EL (cell line): ENCODE measurements around the gene AP2B1.
"Not testable (repeated sequence)": the region's sequence is repeated elsewhere in the genome, so short reads cannot be mapped to it uniquely, and the experiment has no call there.

Experiments
- DNase-seq: peaks from one replicate; pipeline ENCODE4 v3.0.0-alpha.2; 2016

The AP2B1 gene

DNA sequence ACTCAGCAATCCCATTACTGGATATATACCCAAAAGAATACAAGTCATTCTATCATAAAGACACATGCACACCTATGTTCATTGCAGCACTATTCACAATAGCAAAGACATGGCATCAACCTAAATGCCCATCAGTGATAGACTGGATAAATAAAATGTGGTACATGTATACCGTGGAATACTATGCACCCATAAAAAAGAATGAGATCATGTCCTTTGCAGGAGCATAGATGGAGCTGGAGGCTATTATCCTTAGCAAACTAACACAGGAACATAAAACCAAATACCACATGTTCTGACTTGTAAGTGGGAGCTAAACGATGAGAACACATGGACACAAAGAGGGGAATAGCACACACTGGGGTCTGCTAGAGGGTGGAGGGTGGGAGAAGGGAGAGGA, 116.2 kb downstream of the AP2B1 start:
- not testable (repeated sequence) for DNase-seq

DNA sequence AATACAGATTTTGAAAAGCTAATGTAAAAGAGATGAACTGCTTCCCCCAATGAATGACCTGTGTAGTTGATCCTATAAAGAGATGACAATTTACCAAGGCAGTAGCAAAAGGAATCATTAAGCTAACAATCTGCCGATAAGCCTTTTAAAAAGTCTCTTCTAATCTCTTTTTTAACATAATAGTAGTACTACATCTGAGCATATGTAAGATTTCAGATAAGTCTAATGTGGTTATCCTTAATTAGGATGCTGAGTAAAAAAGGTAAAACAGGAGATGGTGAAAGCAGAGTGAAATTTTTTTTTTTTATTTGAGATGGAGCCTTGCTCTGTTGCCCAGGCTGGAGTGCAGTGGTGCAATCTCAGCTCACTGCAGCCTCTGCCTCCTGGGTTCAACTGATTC, 118.1 kb downstream of the AP2B1 start:
- no peak for DNase-seq

DNA sequence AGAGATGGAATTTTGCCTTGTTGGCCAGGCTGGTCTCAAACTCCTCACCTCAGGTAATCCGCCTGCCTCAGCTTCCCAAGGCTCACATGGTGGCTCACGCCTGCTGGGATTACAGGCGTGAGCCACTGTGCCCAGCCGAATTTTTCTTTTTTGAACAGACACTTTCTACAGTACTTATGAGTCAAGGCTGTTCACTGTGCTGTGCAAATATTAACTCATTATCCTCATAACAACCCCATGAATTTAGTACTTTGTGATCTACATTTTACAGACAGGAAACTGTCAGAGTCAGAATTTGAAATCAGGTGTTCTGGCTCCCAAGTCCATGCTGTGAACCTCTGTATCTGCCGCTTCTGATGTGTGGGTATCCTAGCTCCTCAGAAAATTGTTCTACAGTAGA, 118.6 kb downstream of the AP2B1 start:
- DNase-seq: no peak

DNA sequence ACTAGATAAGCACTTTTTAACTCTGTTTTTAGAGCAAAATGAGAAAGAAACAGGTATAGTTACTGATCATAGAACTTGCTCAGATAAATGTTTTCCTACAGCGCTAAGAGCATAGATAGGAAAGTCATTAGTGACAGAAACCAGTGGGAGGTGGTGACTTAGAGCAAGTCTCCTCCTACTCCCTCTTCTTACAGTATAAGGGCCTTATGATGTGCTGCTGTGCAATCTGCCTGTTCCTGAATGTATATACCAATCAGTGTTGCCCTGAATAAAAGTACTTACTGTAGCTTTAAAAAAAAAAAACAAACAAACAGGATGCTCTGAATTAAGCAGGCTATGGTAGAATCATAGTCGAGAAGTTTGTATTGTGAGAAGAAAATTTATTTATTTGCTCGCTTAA, 121.0 kb downstream of the AP2B1 start:
- DNase-seq: no peak

DNA sequence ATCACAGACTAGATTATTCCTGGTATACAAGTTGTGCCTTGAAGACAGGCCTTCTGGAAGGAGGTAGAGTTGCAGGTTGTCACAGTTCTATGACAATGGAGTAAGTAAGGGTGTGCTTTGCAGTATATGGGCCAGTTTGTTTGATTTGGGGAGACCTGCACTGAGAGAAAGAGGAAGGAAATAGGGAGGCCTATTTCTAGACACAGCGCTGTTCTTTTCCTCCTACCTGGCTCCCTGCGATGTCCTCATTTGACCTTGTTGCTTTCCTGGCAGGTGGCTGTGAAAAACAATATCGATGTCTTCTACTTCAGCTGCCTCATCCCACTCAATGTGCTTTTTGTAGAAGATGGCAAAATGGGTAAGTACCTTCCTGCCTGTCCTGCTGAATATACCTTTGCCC, 121.8 kb downstream of the AP2B1 start:
- DNase-seq: no peak

DNA sequence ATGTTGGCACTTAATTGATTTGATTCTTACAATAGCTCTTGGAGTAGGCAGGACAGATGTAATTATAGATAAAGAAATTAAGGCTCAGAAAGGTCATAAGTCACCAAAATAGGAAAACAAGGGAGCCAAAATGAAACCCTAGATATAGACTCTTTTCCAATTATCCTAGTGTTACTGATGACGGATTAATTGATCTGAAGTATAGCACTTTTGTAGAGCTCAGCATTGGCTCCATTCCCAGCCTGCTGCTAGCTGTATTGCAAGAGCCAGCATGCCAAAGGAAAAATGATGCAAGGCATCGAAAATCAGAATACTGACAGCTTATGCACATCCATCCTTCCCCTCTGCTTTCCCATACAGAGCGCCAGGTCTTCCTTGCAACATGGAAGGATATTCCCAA, 122.8 kb downstream of the AP2B1 start:
- no peak for DNase-seq

DNA sequence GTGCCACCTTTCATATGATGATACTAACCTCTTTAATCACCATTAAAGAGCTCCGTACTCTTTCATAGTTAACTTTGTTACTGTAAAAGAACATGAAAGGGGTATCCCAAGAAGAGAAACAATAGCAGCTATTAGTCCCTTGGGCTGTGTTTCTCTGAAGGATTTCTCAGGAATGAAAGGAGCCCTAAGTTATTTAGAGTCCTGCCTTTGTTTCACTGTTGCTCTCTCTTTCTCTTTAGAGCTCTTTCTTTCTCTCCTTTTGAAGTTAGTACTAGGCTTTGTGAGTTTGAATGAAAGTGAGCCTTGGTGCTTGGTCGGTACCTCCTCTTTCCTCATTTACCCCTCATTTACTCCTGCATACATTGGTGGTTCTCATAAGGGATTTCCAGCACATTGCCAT, 123.8 kb downstream of the AP2B1 start:
- DNase-seq: no peak

DNA sequence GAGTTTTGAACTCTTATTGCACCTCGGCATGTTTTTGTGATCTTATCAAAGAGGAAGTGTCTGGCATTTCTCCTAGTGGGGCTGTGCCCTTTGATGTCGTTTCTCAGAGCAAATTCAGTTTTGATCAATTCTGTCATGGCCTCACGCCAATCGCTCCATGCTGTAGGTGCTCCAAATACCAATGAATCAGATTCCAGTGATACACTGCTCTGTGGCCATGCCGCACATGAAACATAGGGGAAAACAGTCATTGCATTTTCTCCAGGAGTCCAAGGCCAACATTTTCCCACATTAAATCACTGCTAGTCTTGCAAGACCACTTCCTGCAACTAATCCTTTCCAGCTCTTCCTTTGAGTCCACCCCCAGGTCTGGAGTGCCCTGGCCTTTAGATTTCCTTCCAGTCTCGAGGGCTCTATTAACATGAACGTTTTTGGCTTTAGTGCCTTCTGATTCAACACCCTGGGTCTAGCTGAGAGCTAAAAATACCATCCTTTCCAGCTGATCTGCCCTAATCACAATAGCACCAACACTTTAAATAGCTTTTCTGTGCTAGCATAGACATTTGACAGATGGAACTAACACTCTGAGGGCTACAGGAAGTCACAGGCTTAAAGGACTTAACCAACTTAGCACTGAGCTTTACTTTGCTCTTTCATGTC, 126.1 kb downstream of the AP2B1 start:
- peak; percentile 92 for DNase-seq

DNA sequence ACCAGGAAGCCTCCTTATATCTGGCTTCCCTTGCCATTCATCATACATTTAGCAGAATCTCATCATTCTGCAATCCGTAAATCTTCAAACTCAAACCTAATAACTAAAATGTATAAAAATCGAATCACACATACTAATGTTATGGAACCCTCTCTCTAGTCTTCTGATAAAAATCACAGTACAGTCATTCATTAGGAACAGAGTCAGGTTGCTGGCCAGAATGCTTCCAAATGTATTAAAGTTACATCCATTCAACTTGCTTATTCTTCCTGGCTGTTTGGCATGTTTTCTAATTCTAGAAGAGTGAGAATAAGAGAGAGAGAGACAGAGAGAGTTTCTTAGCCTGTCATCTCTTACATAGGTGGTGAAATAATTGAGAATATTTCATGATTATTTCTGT, 127.9 kb downstream of the AP2B1 start:
- no peak for DNase-seq

DNA sequence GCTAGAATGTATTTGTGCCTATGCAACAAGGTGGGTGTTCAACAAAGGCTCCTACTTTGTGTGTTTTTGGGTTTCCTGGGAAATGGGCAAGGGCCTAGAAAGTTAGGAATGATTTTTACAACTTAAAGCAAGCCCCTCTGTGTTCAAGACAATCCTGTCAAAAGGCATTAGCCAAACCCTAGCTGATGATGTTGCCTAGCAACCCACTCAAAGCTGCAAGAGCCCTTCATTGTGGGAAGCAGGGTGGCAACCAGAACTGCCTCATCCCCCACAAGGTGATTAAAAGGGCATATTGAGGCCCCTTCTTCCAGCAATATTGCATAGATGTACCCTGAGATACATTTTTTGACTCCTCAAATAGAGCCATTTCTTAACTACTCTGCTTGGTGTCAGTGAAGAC, 128.3 kb downstream of the AP2B1 start:
- no peak for DNase-seq

DNA sequence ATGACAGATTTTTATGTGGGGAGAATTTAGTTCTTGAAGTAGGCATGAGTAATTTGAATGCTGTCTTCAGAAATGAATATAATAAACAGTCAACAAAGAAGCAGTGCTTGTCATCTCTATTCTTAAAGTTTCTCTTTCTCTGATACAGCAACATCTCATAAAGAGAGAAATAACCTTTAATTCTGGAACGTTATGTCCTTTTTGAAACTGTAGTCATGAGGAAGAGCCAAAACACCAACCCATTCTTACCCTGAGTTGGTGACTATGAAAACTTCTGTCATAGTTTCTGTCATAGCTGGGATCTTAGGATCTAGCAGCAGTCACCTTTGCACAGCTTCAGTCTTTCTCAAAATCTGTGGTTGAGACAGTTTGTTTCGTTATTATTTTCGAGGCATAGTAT, 129.1 kb downstream of the AP2B1 start:
- DNase-seq: no peak

DNA sequence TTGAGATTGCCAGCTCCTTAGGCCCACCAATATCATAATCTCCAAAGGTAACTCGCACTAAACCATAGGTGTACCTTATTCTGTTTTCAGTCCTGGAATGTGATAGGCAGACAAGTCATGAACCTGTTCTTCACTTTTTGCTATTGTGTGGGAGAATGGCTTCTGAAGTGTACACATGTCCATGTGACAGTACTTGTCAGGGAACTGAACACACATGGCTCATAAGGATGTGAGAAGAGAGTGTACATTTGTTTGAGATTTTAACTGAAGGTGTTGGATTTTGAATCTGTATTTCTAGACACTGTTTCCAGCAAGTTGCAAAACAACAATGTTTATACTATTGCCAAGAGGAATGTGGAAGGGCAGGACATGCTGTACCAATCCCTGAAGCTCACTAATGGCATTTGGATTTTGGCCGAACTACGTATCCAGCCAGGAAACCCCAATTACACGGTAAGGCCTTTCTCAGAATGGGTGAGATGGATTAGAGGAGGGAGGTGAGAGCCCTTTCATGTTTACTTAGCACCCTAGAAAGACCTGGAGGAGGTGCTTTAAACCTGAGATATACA, 129.9 kb downstream of the AP2B1 start:
- no peak for DNase-seq

DNA sequence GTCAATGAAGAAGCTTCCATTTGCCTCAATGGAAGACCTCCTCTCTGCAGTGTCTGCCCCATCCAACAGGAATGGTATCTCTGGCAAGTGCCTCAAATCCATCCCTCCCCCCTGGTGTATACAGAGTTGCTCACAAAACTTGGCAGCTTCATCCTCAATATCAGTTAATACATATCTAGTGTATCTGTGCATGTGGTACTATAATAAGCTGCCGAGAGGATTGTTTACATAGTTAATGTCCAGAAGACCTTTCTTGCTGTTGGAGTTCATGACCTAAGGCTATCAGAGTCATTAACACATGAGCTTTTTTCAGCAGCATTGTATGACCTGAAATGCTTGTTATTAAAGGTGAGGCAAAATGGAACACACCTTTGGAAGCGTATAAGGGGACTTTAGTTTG, 130.4 kb downstream of the AP2B1 start:
- no peak for DNase-seq

DNA sequence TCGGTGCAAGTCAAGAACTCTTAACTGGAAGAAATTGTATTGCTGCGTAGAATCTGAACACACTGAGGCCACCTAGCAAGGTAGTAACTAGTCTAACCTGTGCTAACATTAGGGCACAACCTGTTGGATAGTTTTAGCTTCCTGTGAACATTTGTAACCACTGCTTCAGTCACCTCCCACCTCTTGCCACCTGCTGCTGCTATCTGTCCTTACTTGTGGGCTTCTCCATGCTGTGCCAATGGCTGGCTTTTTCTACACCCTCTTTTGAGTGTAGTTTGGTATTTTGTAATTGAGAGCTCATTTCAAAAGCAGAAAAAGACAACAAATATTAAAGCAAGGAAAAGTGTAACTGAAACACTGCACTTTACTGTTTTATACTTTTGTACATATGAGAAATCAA, 136.6 kb downstream of the AP2B1 start:
- no peak for DNase-seq

DNA sequence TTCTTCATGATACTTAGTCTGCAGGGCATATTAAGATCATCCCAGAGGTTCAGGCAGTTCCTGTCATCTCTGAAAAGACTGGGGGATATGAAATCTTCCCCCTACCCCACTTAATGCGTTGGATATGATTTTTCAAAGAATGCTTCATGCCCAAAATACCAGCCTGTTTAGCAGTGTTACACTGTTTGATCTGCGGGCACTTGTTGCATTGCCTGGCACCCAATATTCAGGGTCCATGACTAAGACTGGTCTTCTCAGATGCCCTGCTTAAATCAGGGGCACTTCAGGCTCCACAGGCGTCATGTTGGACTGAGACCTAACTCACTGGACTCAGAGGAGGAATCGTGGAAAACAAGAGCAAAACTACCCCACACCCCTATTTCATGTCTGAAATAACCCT, 137.9 kb downstream of the AP2B1 start:
- no peak for DNase-seq

DNA sequence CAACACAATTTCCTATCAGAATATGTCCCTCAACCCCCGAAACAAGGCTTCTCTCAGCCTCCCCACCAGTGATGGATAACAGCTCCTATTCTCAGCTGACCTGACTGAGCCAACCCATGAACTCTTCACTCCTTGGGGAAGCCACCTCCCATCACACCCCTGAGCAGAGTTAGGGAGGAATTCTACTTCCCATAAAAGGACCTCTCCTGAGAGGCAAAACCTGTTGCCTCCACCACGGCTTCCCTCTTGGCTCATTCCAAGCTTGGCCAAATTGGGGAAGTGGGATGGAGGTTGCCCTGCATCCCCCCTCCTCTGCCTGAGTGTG, 138.6 kb downstream of the AP2B1 start:
- no peak for DNase-seq

DNA sequence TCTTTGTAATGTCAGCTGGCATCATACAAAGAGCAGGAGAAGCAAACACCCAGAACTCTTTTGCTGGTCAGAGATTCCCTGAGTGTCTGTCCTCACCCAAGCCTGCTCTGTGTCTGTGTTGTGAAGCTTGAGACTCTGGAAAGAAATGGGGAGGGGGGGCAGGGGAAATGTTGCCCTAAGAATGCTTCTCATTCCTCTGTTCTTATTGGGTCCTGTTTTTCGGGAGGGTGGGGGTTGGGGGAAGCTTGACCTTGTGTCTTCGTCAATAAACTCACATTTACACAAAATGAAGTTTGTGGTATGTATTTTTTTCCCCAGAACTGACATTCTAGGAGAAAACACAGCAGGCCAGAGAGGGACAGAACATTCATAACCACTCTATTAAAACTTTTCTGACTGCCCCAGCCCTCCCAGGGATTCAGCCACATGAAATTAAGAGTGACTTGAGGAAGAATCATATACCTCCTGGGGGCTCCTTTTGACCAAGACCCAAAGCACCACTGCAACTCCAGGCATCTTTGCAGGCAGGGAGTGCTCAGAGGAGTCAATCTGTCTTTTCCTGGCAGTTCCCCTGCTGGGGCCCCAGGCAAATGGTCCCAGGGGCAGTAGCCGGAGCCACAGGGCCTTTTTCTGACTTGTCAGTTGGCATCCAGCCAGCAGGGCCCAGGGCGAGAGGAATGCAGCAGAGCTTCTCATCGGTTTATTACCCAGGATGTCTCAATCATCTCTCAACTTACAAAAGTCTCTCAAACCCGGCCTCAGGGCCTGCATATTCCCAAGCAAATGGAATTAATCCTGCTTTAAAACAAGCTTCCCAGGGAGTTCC, 139.2 kb downstream of the AP2B1 start:
- peak; percentile 96 for DNase-seq

DNA sequence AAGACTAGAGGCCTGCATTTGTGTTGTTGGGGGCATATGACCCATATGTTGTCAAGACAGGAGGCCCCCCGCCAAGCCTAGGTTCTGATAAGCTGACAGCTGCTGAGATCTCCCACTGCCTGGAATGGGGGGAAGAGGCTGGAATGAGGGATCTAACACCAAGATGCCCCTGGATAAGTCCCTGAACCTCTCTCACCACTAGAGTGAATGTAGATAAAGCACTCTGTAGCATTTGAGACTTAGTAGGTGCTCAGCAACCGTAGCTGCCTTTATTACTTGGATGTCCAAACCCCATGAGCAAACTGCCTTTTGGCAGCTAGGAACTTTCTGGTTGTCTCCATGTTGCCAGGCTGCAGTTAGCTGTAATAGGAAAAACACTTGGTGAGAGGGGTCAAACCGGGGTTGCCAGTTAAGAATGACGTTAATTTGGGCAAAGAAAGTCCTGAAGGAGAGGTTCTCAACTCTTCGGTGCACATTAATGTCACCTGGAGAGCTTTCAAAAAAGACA, 139.9 kb downstream of the AP2B1 start:
- DNase-seq: no peak

DNA sequence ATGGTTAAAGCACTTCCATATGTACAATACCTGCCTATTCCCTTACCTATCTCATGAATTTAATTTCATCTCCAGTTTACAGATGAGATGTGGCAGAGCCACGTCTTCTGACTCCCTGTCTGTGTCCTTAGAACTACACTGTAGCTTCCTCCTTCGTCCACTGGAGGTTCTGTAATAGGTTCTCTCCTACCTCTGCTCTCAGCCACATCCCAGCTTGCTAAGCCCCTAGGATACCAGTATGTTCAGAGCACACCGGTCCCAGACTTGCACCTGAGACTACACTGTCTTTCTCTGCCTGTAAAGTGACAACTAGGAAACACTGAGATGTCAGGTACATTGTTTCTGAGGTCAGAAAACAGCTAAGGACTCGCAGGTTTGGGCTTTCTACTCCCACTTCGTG, 140.5 kb downstream of the AP2B1 start:
- DNase-seq: no peak

DNA sequence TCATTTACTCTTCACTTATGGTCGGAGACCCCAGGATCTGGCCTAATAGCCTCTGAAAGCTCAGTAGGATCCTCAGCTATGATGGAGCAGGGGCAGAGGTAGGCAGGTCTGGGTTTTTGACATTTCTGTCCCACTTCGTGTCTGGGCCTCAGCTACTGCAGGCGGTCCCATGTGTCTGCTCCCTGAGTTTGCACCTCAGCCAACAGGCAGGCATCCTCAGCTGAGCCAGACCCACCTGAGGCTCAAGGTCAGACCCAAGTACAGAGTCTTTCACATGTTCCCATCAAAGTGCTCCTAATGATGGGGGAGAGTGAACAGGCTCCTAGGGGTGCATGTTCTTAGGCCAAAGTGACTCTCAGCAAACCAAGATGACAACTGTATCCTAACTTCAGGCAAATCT, 141.4 kb downstream of the AP2B1 start:
- DNase-seq: no peak

DNA sequence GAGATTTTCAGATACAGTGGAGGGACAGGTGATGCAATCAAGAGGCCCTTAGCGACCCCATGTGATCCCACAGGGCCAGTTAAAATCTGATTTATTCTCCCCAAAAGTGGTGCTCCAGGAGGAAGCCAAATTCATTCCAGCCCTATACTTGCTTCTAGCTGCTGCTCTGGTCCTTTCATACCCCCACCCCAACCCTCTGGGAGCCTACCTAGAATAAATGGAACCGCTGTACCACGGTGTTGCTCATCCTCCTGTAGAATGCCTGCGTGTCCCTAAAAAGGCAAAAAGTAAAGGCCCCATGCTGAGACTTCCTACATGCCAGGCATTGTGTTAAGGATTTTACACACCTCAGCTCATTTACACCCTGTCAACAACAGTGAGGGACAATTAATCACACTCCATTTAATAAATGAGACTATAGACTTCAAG, 142.3 kb downstream of the AP2B1 start:
- no peak for DNase-seq

DNA sequence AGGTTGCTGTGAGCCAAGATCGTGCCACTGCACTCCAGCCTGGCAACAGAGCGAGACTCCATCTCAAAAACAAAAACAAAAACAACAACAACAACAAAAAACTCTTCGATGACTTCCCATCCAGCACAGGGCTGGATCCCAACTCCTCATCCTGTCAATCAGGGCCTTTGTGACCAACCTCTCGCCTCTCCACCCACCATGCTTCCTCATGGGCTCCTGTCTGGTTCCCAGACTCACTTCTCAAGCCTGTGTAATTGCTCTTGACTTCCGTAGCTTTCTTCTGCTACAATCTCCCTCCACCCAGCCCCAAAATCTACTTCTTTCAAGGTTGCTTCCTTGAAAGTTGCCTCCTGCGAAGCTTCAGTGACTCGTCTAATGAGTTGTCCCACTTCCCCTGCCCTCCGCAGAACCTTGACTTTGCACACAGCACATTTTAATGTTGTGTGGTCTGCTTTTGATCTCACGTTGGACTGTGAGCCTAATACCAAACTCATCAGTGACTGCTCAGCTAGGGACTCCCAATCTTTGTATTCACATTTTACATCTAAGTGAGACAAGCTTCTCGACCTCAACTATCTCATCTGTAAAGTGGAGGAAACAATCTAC, 143.4 kb downstream of the AP2B1 start:
- no peak for DNase-seq

DNA sequence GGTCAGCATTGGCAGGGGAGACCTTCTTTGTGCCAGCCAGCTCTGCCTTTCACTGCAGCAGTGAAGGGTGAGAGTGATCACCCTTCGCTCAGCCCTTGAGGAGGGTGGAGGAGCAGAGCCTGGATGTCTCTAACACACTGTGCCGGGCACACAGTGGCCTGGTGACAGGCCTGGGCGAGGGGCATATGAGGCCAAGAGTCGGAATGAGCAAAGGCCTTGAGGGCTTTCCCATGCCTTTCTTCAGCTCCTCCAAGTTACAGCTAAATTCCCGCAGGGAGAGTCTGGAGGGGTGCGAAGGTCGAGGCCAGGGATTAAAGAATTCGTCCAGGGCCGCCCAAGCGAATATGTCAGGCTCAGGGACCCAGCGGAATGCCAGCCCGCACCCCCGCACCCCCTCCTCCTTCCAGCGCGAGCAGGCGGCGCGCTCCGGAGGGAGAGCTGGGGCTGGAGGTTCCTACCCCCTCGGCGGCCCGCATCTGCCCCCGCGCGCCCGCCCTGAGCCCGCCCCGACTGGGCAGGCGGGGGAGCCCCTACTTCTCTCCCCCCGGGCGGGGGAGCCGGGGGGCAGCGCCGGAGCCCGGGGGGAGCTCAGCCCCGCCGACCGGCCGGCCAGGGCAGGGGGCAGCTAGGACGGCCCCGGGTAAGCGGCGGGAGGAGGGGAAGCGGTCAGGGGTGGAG, 144.3 kb downstream of the AP2B1 start, which contains the start of gene RASL10B:
RASL10B (plus strand) TSS at position 401 of the 678 bp plus-strand sequence. CDS start 3,546 bp downstream, outside the sequence.
- DNase-seq: peak; percentile 64
